GM18519 (cell line): ENCODE data around the gene GNGT1.
"Not testable (repeated sequence)": the region's sequence is repeated elsewhere in the genome, so short reads cannot be mapped to it uniquely, and the experiment has no call there.

Source experiments
- ATAC-seq: cut with Tn5 transposase; IDR thresholded peaks from one replicate; pipeline ENCODE4 v1.9.1; 2021; ENCODE audit warnings: mild to moderate bottlenecking, moderate library complexity; ENCODE audit not compliant: unreplicated experiment, low FRiP score

GNGT1 gene

GRCh38 chr7:93902777-93903423, 3.5 kb upstream of the GNGT1 start:
- ATAC-seq = no peak

- ATAC-seq = no peak
Observed at GRCh38 chr7:93910076-93910994, 4.0 kb downstream of the GNGT1 start.

GRCh38 chr7:93911242-93911641, 4.9 kb downstream of the GNGT1 start:
- ATAC-seq = not testable (repeated sequence)

- peak; percentile 67 for ATAC-seq
Observed at GRCh38 chr7:93911661-93912060, 5.3 kb downstream of the GNGT1 start.

- no peak for ATAC-seq
Observed at GRCh38 chr7:93913197-93913596, 6.8 kb downstream of the GNGT1 start.

GRCh38 chr7:93914581-93915066, 8.3 kb downstream of the GNGT1 start:
- ATAC-seq = no peak

GRCh38 chr7:93915206-93915842, 9.0 kb downstream of the GNGT1 start:
- not testable (repeated sequence) for ATAC-seq

GRCh38 chr7:93915888-93916287, 9.5 kb downstream of the GNGT1 start:
- ATAC-seq = peak; percentile 45

- peak; percentile 6 for ATAC-seq
Observed at GRCh38 chr7:93916315-93916714, 9.9 kb downstream of the GNGT1 start.

- ATAC-seq = no peak
Observed at GRCh38 chr7:93920496-93921182, 14.3 kb downstream of the GNGT1 start.

- no peak for ATAC-seq
Observed at GRCh38 chr7:93921186-93921585, 14.8 kb downstream of the GNGT1 start.

- ATAC-seq = peak; percentile 88
Observed at GRCh38 chr7:93921607-93922566, 15.5 kb downstream of the GNGT1 start, which contains the start of gene GNG11. TSS of gene GNG11 (plus strand) at chr7:93921735. CDS start at chr7:93922138, 403 bp downstream.

GRCh38 chr7:93923296-93923695, 16.9 kb downstream of the GNGT1 start:
- ATAC-seq = no peak

GRCh38 chr7:93923942-93924341, 17.6 kb downstream of the GNGT1 start:
- ATAC-seq = no peak

- ATAC-seq = no peak
Observed at GRCh38 chr7:93926800-93927199, 20.4 kb downstream of the GNGT1 start.

GRCh38 chr7:93927585-93927984, 21.2 kb downstream of the GNGT1 start:
- no peak for ATAC-seq

- ATAC-seq = no peak
Observed at GRCh38 chr7:93931655-93932054, 25.3 kb downstream of the GNGT1 start.

- ATAC-seq = no peak
Observed at GRCh38 chr7:93933156-93933555, 26.8 kb downstream of the GNGT1 start.

GRCh38 chr7:93935102-93935501, 28.7 kb downstream of the GNGT1 start:
- no peak for ATAC-seq
